Measurements from ENCODE around the gene MSANTD7.

DNA sequence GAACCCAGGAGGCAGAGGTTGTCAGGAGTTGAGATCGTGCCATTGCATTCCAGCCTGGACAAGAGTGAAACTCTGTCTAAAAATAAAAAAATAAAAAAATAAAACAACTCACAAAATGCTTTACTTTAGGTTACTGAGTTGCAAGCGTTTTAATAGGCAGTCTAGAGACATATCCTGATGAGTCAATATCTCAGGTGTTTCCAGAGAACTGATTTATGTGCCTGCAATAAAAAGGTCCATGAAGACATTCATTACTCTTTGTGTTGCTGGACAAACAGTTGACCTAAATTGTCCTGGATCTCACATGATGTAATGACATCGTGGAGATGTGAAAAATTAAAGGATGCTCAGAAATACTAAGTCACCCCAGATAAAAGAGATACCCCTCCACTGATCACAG, 31.8 kb upstream of the MSANTD7 start:
- TF ChIP-seq, protein P1, sequence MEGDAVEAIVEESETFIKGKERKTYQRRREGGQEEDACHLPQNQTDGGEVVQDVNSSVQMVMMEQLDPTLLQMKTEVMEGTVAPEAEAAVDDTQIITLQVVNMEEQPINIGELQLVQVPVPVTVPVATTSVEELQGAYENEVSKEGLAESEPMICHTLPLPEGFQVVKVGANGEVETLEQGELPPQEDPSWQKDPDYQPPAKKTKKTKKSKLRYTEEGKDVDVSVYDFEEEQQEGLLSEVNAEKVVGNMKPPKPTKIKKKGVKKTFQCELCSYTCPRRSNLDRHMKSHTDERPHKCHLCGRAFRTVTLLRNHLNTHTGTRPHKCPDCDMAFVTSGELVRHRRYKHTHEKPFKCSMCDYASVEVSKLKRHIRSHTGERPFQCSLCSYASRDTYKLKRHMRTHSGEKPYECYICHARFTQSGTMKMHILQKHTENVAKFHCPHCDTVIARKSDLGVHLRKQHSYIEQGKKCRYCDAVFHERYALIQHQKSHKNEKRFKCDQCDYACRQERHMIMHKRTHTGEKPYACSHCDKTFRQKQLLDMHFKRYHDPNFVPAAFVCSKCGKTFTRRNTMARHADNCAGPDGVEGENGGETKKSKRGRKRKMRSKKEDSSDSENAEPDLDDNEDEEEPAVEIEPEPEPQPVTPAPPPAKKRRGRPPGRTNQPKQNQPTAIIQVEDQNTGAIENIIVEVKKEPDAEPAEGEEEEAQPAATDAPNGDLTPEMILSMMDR (IDR thresholded peaks at IDR 0.05): no peak
- TF ChIP-seq POLR2A (IDR thresholded peaks at IDR 0.05): no peak
